CD4-positive, alpha-beta T cell treated with Interleukin-17A for 1 hour (primary cell): ENCODE measurements around the gene MARCHF6.
"Not testable (repeated sequence)": the region's sequence is repeated elsewhere in the genome, so short reads cannot be mapped to it uniquely, and the experiment has no call there.

ENCODE experiments used
- DNase-seq: peaks from one replicate; pipeline ENCODE4 v3.0.0-alpha.2; 2020

The MARCHF6 gene

DNA sequence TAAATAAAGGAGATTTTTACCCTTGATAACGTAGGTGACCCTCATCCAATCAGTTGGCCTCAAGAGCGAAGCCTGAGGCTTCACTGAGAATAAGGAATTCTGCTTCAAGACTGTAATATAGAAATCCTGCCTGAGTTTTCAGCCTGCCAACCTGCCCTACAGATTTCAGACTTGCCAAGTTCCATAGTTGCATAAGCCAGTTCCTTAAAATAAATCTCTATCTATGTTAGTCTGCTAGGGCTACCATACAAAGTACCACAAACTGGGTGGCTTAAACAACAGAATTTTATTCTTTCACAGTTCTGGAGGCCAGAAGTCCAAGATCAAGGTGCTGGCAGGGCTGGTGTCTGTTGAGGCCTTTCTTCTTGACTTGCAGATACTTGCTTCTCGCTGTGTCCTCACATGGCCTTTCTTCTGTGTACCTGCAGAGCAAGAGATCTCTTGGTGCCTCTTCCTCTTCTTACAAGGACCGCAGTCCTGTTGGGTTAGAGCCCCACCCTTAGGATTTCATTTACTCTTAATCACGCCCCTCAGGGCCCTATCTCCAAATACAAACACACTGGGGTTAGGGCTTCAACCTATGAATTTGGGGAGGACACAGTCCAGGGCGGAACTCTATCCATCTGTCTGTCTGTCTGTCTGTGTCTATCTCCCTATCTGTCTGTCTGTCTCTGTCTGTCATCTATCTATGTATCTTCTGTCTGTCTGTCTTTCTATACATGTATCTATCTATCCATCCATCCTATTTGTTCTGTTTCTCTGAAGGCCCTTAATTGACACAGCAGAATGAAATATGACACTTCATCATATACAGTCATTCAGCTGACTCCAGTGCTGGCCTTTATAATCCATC, 28.8 kb upstream of the MARCHF6 start:
- DNase-seq = no peak

GRCh38 chr5:10328323-10328722, 25.2 kb upstream of the MARCHF6 start:
- DNase-seq = no peak

DNA sequence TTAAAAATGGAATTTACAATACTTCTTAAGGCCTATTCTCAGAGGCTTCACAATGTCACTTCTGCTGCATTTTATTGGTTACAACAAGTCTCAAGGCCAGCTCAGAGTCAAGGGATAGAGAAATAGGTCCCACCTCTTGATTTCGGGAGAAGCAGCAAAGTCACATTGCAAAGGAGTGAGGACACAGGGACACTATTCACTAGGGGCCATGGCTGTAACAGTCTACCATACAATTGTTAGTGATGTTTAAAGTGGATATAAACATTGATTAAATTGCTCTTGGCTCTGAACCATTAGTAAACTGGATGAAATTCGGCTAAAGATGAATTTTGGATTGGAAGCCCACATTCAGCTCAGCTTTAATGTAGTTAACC, 24.1 kb upstream of the MARCHF6 start:
- DNase-seq = no peak

DNA sequence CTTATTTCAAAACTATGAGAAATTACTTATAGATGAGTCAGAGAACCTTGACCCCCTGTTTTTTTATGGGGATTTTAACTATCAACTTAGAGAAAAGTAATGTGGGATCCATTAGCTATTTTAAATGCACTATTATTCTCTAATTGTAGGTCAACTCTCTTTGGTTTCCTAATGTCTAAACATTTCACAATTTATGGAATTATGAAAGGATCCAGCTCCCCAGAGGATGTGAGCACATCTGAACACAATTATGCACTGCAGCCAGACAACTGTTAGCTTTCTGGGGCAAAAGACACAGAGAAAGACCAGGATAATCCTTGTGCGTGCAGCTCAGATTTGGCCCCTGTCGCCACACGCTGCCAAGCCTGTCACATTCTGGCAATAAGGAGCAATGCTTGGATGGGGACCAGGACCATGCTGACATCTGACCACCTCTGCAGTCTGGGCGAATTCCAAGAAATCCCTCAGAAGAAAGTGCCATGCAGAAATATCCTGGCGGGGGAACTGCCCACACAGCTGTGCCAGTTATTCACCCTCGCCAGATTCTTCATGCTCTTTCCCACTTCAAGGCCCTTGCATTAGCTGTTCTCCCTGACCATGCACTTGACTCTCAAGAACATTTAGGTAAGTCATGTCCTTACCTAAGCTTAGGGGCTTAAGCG, 23.5 kb upstream of the MARCHF6 start:
- DNase-seq = no peak

DNA sequence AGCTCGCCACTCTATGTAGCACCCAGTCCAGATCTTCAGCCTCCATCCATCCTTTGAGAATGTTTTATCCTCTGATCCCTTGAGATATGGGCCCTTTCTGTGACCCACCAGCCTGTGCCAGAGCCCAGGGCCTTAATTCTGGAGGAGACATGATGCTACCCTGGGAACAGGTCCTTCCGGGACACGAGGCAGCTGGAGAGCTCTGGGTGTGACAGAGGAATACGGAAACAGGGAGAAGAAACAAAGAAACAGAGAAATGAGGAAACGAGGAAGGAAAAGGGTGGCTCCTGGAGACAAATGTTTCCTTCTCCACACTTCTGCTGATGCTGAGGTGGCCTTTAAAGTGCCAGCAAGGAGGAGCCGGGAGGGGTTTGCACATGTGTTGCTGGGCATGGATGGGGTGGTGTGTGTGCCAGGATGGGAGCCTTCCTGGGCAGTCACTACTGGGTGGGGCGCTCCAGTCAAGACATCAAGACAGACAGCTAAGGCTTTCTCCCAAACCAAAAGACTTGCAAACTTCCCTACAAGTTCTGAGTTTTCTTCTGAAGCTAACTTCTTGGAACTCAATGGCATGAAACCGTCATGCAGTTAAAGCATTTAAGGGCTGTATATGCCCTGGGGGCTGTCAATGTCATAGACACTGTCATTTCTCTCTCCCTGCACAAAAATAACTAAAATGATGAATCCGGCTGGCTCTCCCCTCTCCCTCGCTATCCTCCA, 22.8 kb upstream of the MARCHF6 start:
- no peak for DNase-seq

DNA sequence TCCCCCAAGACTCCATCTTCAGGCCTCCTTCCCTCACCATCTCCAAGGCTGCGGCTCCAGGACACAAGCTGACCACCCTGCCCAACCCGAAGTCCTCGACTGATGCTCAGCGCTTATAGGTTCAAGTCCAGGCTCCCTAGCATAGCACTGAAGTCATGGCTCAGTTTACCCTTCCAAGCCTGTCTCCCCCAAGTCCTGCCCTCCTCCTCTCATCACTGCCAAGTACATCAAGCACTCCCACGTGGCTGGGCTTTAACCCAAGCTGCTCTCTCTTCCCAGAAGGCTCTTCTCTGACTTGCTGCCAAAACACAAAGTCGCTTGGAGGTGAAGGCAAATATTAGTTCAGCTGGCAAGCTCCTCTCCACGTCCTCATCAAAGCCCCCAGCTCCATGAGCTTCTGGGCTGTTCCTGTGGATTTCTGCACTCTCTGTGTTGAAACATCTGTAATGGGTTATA, 22.1 kb upstream of the MARCHF6 start:
- no peak for DNase-seq

GRCh38 chr5:10332301-10332700, 21.2 kb upstream of the MARCHF6 start:
- DNase-seq = no peak

- no peak for DNase-seq
Measured at GRCh38 chr5:10333154-10334006, 20.1 kb upstream of the MARCHF6 start.

DNA sequence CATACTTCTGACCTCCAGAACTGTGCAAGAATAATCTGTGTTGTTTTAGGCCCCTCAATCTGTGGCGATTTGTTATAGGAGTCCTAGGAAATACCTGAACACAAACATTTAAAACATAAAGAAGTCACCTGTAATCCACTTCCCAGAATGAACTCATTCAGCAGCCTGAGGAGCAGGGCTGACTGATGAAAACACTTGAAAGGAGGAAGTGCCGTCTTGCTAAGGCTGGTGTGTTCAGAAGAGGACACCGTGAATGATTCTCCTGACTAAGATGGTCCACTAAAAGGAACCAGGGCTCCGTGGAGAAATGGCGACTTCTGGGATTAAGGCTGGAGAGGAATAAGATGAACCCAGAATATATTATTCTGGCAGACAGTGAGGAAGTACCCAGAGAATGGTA, 18.7 kb upstream of the MARCHF6 start:
- no peak for DNase-seq

GRCh38 chr5:10335711-10336470, 17.6 kb upstream of the MARCHF6 start:
- no peak for DNase-seq

DNA sequence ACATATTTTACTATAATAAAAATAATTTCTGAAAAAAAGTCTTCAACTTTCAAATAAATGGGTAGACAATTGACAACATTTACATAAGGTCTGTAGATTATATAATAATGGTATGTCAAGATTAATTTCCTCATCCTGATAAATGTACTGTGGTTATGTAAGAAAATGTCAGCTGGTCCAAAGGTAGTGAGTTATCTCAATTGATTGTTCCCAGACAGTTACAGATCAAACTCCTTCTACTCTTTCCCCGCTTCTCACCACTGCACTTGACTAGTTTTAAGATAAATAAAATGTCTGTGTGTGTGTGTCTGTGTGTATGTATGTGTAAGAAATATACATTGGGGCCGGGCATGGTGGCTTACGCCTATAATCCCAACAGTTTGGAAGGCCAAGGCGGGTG, 16.4 kb upstream of the MARCHF6 start:
- no peak for DNase-seq

GRCh38 chr5:10337986-10338385, 15.5 kb upstream of the MARCHF6 start:
- no peak for DNase-seq

DNA sequence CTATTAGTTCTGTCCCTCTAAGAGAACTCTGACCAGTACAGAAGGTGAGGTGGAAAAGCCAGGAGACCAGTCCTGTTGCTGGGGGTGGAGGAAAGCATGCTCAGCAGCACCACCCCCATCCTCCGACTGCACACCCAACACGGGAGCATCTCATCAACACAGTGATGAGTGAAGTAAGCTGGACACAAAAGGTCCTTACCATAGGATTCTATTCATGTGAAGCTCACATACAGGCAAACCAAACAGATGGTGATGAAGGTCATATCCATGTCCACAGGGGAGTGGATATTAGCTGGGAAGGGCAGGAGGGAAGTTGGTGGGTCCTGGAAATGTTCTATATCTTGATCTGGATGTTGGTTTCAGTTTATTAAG, 14.8 kb upstream of the MARCHF6 start:
- no peak for DNase-seq

GRCh38 chr5:10339058-10339811, 14.3 kb upstream of the MARCHF6 start:
- DNase-seq = no peak

DNA sequence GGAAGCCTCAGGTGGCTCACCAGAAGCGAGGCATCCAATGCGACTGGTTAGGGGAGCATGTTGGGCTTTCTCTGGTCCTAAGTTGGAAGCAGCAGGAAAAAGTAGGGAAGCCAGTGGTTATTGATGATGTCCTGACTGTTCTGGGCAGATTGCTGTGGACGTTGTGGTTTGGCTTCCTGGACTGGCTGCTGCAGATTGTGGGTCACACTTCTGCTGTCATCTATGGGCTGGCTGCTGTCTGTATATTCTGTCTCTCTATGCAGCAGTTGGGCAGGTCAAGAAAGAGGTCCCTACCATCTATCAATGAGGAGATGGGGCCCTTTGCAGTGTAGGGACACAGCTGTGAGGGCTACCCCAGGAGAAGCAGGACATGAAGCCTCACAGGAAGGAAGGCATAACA, 13.5 kb upstream of the MARCHF6 start:
- DNase-seq = no peak

GRCh38 chr5:10343486-10343885, 10.0 kb upstream of the MARCHF6 start:
- DNase-seq = no peak

GRCh38 chr5:10344461-10345106, 8.9 kb upstream of the MARCHF6 start:
- not testable (repeated sequence) for DNase-seq

GRCh38 chr5:10348258-10348657, 5.2 kb upstream of the MARCHF6 start:
- DNase-seq = no peak

DNA sequence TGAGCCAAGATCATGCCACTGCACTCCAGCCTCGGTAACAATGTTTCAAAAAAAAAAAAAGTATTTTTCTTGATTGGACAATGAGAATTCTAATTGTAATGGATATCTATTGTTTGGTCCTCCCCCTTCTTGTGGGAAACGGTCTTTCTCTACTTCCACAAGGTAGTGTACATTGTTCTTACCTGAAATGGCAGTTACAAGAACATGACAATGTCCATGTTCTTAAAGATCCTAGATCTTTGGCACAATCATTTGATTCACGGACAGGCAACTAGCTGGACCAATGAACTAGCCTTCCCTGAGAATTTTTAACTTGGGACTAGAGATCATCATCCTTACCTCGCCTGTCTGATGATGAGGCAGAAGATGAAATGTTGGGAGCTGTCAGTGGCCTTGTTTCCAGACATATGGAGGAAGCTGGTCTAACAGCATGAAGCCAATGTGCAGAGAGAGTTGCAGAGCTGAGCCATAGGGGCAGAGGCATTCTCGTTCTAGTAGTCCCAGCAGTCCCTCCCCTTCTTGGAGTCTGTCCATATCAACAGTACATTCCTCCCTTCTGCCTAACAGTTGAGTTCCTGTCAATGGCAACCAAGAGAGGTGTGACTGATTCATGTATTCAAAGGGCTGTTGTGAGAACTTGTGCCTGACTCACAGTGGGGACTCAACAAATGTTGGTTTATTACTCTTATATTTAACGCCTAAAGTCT, 2.1 kb upstream of the MARCHF6 start:
- no peak for DNase-seq

DNA sequence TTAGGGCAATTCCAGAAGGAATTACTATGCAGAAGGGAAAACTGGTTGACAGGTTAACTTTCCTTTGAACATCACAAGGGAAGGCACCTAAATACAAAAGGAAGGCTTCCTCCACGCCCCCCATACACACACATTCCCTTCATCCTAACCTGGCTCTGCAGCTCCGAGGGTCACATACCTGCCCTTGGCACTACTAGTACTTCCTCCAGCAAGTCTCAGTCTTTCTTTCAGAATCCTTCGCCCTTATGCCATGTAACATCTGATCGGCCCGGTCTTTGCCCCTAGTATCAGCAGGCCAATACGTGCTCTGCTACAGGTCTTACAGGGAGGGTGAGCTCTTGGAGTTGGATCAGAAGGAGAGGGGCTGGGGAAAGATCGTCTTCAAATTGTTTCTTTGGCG, 1.6 kb upstream of the MARCHF6 start:
- no peak for DNase-seq
